GM19468 (cell line): ENCODE data around the gene GALNT2.

Source experiments
- ATAC-seq: cut with Tn5 transposase; IDR thresholded peaks from one replicate; pipeline ENCODE4 v1.9.1; 2021; ENCODE audit warnings: mild to moderate bottlenecking, moderate library complexity, moderate number of reproducible peaks; ENCODE audit not compliant: unreplicated experiment; ENCODE audit errors: extremely low read depth

GALNT2 gene

DNA sequence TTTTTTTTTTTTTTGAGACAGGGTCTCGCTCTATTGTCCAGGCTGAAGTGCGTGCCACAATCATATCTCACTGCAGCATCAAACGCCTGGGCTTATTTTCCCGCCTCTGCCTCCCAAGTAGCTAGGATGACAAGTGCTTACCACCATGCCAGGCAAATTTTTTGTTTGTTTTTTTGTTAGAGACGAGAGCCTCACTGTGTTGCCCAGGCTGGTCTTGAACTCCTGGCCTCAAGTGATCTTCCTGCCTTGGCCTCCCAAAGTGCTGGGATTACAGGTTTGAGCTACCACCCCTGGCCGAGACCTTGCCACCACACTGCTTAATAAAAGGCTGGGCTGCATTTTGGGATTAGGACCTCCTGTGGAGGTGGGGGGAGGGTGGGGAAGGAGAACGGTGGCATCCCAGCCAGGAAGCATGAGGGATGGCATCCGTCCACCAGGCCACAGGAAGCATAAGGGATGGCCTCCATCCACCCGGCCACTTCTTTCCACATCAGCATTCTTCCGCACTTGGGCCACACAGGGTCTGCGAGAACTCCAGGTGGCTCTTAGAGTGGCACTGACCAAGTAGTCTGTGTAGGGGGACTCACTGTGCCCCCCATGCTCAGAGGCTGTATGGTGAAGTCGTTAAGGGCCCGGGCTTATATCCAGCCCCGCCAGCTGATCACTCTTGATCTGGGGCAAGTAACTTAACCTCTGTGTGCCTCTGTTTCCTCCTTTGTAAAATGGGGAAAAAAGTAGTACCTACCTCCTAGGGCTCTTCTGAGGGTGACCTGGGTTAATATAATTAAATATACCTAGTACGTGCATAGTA lies 75.0 kb downstream of the GALNT2 start:
- no peak for ATAC-seq

DNA sequence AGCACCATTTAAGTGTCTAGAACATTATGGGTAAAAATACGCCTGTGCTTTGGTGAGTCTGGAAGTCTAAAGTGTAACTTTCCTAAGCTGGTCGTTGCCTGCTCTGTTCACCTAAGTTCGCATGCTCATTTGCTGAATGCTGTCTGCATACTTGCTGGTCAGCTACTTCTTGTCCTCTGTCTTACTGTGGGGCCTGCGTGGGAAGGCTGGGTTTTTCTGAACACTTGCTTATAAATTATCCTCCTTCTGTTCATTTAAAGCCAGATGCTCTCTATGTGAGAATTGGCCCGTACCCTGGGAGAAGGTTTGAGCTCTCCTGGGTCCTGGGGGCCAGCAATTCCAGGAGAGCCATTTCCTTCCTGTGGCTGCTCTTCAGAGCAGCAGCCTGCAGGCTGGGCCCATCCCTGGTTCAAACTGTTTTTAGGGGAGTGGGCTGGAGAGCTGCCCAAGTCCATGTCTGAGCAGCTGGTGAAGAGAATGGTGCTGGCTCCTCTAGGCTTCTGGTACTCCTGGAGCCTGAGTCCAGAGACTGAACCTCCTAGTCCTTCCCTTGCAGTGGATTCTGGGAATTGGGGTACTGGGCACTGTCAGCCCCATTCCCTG lies 75.7 kb downstream of the GALNT2 start:
- no peak for ATAC-seq

DNA sequence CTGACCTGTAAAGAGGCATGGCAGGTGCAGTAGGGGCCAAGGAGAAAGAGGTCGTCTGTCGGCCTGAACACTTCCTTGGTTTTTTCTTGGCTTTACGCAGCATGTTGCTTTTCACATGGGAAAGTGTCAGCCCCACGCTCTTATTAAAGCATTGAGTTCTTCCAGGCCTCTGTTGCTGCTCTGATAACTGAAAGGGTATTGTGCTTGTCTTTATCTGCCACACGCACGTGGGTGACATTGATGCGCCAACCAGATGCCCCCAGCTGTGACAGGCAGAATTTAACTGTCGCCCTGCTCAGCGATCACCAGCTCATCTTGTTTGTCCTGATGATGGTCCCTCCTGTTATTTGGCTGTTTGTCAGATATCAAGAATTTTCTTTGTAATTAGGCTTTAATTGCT lies 76.5 kb downstream of the GALNT2 start:
- ATAC-seq: no peak

DNA sequence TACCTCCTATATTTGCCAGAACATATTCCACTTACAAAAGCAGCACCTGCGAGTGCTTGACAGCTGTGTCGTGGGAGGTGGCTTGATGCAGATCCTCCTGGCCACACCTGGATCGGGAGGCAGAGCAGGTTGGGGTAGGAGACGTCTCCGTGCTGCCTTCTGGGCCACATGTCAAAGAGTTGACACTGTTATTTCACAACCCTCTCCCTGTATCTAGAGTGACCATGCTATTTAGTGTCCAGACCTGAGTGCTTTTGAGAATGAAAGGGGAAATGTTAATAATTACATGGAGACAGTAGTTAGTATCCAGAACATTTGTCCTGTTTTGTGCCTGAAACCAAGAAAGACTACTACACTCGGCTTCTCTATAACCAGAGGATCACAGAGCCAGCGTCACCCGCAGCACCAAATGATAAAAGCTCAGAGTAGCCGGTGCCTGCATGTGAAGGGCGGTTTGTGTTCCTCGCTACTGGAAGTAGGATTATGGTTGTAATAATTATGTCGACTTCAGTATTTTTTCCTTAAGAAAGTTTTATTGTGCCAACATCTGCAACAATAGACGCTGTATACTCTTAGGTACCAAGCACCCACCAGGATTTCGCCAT lies 77.1 kb downstream of the GALNT2 start:
- ATAC-seq: no peak

DNA sequence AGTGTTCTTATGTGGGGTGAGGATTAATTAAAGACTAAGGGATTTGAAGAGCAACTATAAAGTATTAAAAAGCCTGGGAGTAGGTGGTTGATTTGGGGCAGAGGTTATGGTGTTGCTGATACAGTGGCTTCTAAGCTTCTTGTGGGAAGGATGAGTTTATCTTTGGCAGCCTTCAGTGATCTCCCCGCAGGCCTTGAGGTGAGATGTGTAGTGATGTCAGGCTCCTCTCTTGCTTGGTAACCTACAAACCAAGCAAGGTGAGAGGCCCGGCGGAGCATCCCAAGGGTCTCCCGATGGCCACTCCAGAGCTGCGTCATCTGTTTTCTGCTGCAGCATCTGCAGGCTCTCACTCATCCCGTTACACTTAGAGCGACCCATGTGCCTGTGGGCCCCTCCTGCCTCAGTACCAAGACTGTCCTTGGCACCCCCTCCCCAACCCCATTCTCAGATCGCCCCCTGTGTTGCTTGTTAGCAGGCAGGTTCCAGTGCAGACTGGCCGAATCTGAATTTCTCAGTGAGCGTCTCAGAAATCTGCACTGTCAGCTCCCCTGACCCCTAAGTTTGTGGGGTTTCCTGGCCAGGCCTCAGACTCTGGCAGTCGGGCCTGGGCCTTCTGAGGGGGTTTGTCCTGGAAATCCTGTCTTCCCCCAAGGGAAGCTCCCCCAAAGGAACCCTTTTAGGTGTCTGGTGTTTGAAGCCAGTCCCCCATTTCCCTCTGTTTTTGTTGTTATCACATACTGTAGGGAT lies 77.9 kb downstream of the GALNT2 start:
- no peak for ATAC-seq

DNA sequence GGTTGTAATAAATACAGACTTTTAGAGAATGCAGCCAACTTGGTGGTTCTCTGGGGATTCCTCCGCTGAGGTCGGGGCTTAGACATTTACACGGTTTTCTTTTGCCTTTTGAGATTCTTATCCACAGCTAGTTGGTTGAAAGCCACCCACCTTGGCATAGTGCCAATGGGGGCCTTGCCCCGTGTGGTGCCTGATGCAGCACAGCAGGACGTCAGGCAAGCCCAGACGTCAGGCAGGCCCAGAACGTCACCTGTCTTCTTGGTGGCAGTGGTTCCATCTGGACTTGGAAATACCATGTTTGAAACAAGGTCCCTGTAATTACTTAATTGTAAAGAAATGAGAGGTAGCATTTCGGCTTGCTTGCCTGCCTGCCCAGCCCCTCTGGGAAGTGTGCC lies 78.5 kb downstream of the GALNT2 start:
- ATAC-seq: no peak

- ATAC-seq: no peak
Observed at GRCh38 chr1:230145953-230146476, 79.0 kb downstream of the GALNT2 start.

GRCh38 chr1:230146709-230147108 lies 79.7 kb downstream of the GALNT2 start:
- ATAC-seq: no peak

DNA sequence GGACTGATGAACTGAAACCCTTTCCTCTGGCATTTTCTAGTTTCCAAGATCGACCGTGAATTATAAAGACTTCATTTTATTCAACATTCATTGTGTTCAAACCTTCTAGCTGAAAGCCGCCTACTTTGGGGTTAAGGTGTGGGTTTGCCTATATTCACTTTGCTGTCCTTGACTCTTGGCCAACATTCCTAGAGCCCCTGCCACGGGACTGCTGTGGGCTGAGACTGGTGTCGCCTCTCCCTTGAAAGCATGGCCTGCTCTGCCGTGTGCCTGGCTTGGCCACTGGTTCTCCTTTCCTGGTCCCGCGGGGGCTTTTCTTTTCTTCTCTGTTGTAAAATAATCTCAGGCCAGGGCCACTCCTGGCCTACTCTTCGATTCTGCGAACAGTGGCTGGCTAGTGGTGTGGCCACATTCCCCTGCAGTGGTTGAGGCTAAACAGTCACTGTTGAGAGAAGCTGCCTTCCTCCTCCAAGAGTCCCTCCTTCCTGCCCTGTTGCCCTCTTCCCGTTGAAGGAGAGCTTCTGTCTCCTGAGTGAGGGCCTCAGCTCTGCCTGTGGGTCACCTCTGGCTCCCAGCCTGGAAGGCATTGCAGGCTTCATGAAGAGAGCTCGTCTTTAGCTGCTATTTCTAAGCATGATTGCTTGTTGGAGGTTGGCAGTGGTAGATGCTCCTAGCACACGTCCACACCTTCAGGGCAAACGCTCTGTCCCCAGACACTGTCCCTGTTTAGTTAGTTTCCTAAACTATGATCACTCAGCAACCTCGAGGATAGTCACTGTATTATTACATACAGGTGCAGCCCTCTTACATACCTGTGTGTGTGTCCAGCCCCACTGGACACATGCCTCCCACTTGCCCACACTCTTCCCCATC lies 80.5 kb downstream of the GALNT2 start:
- no peak for ATAC-seq

DNA sequence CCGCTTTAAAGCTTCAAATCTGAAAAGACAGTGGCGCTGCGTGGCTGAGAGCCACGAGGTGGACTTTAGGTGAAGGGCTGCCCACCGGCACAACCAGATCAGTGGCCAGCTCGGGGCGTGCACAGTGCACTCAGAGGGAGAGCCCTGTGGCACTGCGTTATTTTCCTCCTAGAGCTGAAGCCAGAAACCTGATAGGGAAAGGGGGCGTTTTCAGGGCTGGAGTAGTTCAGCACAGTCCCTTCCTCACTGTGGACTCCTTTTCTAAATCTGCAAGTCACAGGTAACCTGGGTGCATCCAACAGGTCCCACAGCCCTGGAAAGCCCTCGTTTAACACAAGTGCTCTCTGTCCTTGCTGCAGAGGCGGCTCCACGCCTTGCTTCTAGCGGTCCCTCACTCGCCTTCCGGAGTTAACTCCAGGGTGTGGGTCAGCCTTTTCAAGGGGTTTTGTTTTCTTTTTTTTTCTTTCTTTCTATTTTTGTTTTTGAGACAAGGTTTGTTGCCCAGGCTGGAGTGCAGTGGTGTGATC lies 81.2 kb downstream of the GALNT2 start:
- no peak for ATAC-seq

DNA sequence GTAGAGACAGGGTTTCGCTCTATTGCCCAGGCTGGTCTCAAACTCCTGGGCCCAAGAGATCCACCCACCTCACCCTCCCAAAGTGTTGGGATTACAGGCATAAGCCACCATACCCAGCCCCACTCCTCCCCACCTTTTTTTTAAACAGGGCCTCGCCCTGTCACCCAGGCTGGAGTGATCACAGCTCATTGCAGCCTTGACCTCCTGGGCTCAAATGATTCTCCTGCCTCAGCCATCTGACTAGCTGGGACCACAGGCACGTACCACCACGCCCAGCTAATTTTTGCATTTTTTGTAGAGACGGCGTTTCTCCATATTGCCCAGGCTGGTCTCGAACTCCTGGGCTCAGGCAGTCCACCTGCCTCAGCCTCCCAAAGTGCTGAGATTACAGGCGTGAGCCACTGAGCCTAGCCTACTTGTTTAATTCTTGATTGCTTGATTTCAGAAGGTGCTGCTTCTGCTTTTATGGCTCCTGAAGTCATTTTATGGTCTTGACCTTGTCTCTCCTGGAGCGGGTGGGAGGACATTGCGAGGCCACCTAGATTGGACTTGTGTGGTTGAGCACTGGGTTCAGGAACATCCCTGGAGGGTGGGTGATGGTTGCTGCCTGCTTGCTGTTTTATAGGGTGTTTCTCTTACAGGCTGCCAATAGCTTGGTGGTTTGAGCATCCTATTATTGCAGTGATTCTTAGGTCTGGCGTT lies 81.9 kb downstream of the GALNT2 start:
- ATAC-seq: no peak

DNA sequence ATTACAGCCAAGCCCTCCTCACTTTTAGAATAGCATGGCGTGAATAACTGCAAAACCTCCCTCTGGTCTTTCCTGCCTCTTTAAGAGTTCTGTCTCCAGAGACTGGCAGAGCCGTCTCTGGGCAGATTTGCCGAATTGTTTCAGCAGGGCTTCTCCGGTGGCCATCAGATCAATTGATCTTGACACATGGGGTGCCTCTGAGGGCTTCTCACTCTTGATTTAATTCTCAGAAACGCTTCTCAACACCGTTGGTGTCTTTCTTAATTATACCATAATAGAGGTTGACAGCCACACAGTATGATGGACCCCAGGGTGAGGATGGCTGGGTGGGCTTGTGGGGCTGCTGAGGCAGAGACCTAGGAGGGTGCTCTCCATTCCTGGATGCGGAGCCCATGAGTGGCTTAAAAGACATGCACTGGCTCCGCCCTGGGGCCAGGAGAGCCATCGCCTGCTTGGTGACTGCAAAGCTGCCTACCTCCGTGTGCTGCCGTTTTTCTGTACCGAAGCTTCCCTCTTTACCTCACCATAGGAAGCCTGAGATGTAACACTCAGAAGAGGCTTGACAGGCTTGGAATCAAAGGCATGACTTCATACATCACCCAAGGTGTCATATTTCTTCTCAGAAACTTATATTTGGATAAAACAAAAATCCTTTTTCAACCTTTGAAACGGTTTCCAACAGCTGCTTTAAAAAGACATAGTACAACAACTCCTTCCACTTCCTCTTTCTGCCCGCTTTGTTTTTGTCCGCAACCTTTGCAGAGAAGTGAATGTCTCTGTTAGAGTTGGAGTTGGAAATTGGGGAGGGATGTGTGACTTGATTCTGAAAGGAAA lies 82.9 kb downstream of the GALNT2 start:
- ATAC-seq: no peak

GRCh38 chr1:230150615-230151014 lies 83.6 kb downstream of the GALNT2 start:
- no peak for ATAC-seq

- no peak for ATAC-seq
Observed at GRCh38 chr1:230151924-230152468, 85.0 kb downstream of the GALNT2 start.

GRCh38 chr1:230152999-230153398 lies 86.0 kb downstream of the GALNT2 start:
- ATAC-seq: no peak

GRCh38 chr1:230153641-230154296 lies 86.7 kb downstream of the GALNT2 start:
- ATAC-seq: no peak

DNA sequence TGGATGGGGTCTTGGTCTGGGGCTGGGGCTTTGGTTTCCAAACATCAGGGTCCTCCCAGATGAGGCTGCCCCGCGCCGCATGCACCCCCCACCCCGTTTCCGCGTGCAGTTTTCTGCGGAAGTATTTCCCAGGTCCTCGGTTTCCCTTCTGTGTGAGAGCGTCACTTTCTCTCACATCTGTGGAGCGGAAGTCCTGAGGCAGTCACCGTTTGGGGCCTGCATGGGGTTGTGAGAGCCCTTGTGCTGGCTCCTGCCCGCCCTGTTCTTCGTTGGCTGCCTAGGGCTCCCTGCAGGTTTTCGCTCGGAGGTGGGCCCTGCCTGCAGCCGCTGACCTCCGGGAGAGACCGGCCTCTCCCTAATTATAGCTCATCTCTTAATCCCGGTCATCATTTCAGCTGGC lies 88.0 kb downstream of the GALNT2 start:
- ATAC-seq: no peak
